MM.1S (cell line): ENCODE data around the gene KRT74.

Experiments used
- DNase-seq: peaks from one replicate; pipeline ENCODE4 v3.0.0-alpha.2; 2015
- H2AFZ ChIP-seq: fragments of 300-600 bp; sonication (generic); 2 replicates; pipeline ENCODE4 v1.6.0; 2016; ENCODE audit warnings: antibody characterized with exemption, low read length
- H3F3A ChIP-seq: fragments of 300-600 bp; sonication (generic); 2 replicates; pipeline ENCODE4 v1.6.1; 2016; ENCODE audit warnings: mild to moderate bottlenecking, antibody characterized with exemption, low read length, moderate library complexity, mixed read lengths; ENCODE audit not compliant: insufficient read depth
- H3K27ac ChIP-seq: fragments of 300-600 bp; sonication (generic); 2 replicates; pipeline ENCODE4 v1.5.1; 2016; ENCODE audit warnings: mild to moderate bottlenecking, low read length
- H3K27me3 ChIP-seq: fragments of 300-600 bp; sonication (generic); replicated peaks from 2 replicates; pipeline ENCODE4 v1.6.0; 2016; ENCODE audit warnings: low read length; ENCODE audit not compliant: insufficient read depth
- H3K36me3 ChIP-seq: fragments of 300-600 bp; sonication (generic); replicated peaks from 2 replicates; pipeline ENCODE4 v1.6.1; 2016; ENCODE audit warnings: mild to moderate bottlenecking, low read length, mixed read lengths; ENCODE audit not compliant: insufficient read depth
- H3K4me1 ChIP-seq: fragments of 300-600 bp; sonication (generic); 2 replicates; pipeline ENCODE4 v1.6.1; 2016; ENCODE audit warnings: low read length, mixed read lengths
- H3K4me2 ChIP-seq: fragments of 300-600 bp; sonication (generic); 2 replicates; pipeline ENCODE4 v1.6.0; 2016; ENCODE audit warnings: low read depth, low read length
- H3K4me3 ChIP-seq: fragments of 300-600 bp; sonication (generic); 2 replicates; pipeline ENCODE4 v1.5.1; 2016; ENCODE audit warnings: low read length, mixed read lengths
- H3K79me2 ChIP-seq: fragments of 300-600 bp; sonication (generic); 2 replicates; pipeline ENCODE4 v1.6.1; 2016; ENCODE audit warnings: mixed run types, low read length, mixed read lengths
- H3K9ac ChIP-seq: fragments of 300-600 bp; sonication (generic); 2 replicates; pipeline ENCODE4 v1.6.1; 2016; ENCODE audit warnings: low read length, mixed read lengths
- H3K9me2 ChIP-seq: fragments of 300-600 bp; sonication (generic); replicated peaks from 2 replicates; pipeline ENCODE4 v1.6.1; 2016; ENCODE audit warnings: mild to moderate bottlenecking, low read length, mixed read lengths; ENCODE audit not compliant: insufficient read depth
- H3K9me3 ChIP-seq: fragments of 300-600 bp; sonication (generic); replicated peaks from 2 replicates; pipeline ENCODE4 v1.6.1; 2016; ENCODE audit warnings: mild to moderate bottlenecking, low read length, mixed read lengths; ENCODE audit not compliant: insufficient read depth
- H4K20me1 ChIP-seq: fragments of 300-600 bp; sonication (generic); 2 replicates; pipeline ENCODE4 v1.6.1; 2016; ENCODE audit warnings: mild to moderate bottlenecking, low read length, moderate library complexity, mixed read lengths; ENCODE audit not compliant: insufficient read depth
- EZH2 ChIP-seq: fragments of 300-600 bp; sonication (generic); optimal IDR thresholded peaks from 2 replicates; pipeline ENCODE3; 2017; ENCODE audit warnings: low read depth, mild to moderate bottlenecking, antibody characterized with exemption, low read length, mixed read lengths
- EZH2phosphoT487 ChIP-seq: fragments of 300-600 bp; sonication (generic); IDR thresholded peaks from 2 replicates; pipeline ENCODE4 v1.6.1; 2018; ENCODE audit warnings: antibody characterized with exemption, low read length
- TF ChIP-seq, protein P1 (sequence below): fragments of 300-600 bp; sonication (generic); IDR thresholded peaks from 2 replicates; pipeline ENCODE4 v1.5.1; 2016; ENCODE audit warnings: antibody characterized with exemption, low read length, mixed read lengths

KRT74 gene

DNA sequence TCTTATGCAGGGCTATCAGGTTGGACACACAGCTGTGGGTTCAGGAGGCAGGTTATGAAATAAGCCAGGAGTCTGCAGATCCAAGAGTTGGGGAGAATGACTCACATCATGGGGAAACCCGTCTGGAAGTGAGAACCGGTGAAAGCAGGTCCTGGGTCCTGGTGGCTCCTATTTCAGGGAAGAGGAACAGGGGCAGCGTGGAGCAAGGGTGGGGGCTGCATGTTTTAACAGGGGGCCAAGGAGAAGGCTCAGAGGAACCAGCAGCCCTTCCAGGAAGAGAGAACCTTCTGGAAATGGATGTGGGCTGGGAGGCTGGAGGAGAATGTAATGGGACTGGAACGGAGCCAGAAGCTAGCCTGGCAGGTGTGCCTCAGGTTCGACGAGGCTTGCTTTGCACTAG, 7.8 kb upstream of the KRT74 start:
- H3F3A ChIP-seq: no peaks in the 10 kb centered on the region
- no peak overlapping the region for H3K27ac ChIP-seq
- H3K9me2 ChIP-seq: no peaks in the 10 kb centered on the region
- no peaks in the 10 kb centered on the region for H3K36me3 ChIP-seq
- H3K79me2 ChIP-seq: no peaks in the 10 kb centered on the region
- no peak overlapping the region for H3K4me2 ChIP-seq
- no peak for TF ChIP-seq EZH2
- TF ChIP-seq, protein P1, sequence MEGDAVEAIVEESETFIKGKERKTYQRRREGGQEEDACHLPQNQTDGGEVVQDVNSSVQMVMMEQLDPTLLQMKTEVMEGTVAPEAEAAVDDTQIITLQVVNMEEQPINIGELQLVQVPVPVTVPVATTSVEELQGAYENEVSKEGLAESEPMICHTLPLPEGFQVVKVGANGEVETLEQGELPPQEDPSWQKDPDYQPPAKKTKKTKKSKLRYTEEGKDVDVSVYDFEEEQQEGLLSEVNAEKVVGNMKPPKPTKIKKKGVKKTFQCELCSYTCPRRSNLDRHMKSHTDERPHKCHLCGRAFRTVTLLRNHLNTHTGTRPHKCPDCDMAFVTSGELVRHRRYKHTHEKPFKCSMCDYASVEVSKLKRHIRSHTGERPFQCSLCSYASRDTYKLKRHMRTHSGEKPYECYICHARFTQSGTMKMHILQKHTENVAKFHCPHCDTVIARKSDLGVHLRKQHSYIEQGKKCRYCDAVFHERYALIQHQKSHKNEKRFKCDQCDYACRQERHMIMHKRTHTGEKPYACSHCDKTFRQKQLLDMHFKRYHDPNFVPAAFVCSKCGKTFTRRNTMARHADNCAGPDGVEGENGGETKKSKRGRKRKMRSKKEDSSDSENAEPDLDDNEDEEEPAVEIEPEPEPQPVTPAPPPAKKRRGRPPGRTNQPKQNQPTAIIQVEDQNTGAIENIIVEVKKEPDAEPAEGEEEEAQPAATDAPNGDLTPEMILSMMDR: no peak
- TF ChIP-seq EZH2phosphoT487: no peak
- H2AFZ ChIP-seq: no peak overlapping the region
- H3K9ac ChIP-seq: no peak overlapping the region
- H3K4me1 ChIP-seq: no peaks in the 10 kb centered on the region
- H3K27me3 ChIP-seq: peaks cover 75% of the 10 kb centered on the region
- no peak for DNase-seq
- H4K20me1 ChIP-seq: no peaks in the 10 kb centered on the region
- no peaks in the 10 kb centered on the region for H3K9me3 ChIP-seq
- H3K4me3 ChIP-seq: no peak overlapping the region

DNA sequence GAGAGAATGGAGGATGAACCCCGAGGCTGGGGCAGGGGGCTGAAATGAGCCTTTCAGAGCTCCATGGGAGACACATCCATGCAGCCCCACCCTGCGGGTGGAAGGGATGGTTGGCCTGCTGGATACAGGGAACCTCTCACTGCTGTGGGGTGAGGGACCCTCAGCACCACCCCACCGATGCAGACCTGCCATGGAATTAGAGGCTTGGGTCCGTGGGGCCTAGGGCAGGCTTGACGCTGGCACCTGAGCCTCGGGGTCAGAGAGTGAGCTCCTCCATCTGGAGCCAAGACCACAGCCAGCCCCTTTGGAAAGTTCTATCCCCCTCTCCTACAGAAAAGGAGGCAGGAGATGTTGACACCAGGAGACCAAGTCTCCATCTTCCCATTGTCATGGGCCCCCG, 7.4 kb upstream of the KRT74 start:
- no peak overlapping the region for H3K4me2 ChIP-seq
- no peaks in the 10 kb centered on the region for H3K4me1 ChIP-seq
- no peaks in the 10 kb centered on the region for H3K79me2 ChIP-seq
- H3K9me3 ChIP-seq: no peaks in the 10 kb centered on the region
- no peak overlapping the region for H3K27ac ChIP-seq
- H4K20me1 ChIP-seq: no peaks in the 10 kb centered on the region
- no peaks in the 10 kb centered on the region for H3K36me3 ChIP-seq
- no peaks in the 10 kb centered on the region for H3K9me2 ChIP-seq
- TF ChIP-seq, protein P1: no peak
- TF ChIP-seq EZH2phosphoT487 (no peak), EZH2 (no peak)
- H3F3A ChIP-seq: no peaks in the 10 kb centered on the region
- no peak overlapping the region for H2AFZ ChIP-seq
- peaks cover 75% of the 10 kb centered on the region for H3K27me3 ChIP-seq
- no peak for DNase-seq
- no peak overlapping the region for H3K4me3 ChIP-seq
- H3K9ac ChIP-seq: no peak overlapping the region

- Histone ChIP-seq H3K4me2 (no peak overlapping the region), H3K27ac (no peak overlapping the region)
- no peak for DNase-seq
Observed at GRCh38 chr12:52580496-52580895, 6.9 kb upstream of the KRT74 start.

More at GRCh38 chr12:52580496-52580895, 6.9 kb upstream of the KRT74 start:
- Histone ChIP-seq H3K36me3 (no peaks in the 10 kb centered on the region), H2AFZ (no peak overlapping the region), H3K4me1 (no peaks in the 10 kb centered on the region), H3K4me3 (no peak overlapping the region), H3K9ac (no peak overlapping the region), H3K27me3 (peaks cover 75% of the 10 kb centered on the region), H3K9me3 (no peaks in the 10 kb centered on the region), H4K20me1 (no peaks in the 10 kb centered on the region), H3K79me2 (no peaks in the 10 kb centered on the region), H3K9me2 (no peaks in the 10 kb centered on the region), H3F3A (no peaks in the 10 kb centered on the region)
- TF ChIP-seq EZH2phosphoT487: no peak
- no peak for TF ChIP-seq EZH2
- TF ChIP-seq, protein P1: no peak
